GM12878 (cell line): ENCODE data around the gene NTRK1. TPM values are rescaled to one million over a fixed set of nuclear protein-coding genes. Genes with fewer than 3 reads are reported as not detected.

Source experiments
- ATAC-seq: fragments of 200-7000 bp; cut with Tn5 transposase; 3 replicates; pipeline ENCODE4 v1.9.1; 2020; ENCODE audit warnings: mild to moderate bottlenecking, moderate library complexity
- BruUV-seq: library from RNA; stranded (reverse); fragments of 400-500 nt; replicated peaks from 2 replicates; lab custom pipeline; 2021; lab: Mats Ljungman, UMichigan
- CTCF ChIA-PET: fragments of 300-600 bp; sonication (Branson Sonifier 250); formaldehyde crosslinking; extraction: SDS; loops from one replicate; lab custom pipeline; 2021; ENCODE audit warnings: inconsistent platforms; lab: Yijun Ruan, JAX
- POLR2A ChIA-PET: fragments of 350-600 bp; formaldehyde crosslinking; extraction: SDS; loops from one replicate; lab custom pipeline; 2021; ENCODE audit warnings: inconsistent platforms; lab: Charles Lee
- RAD21 ChIA-PET: fragments of 300-600 bp; sonication (Branson Sonifier 250); formaldehyde crosslinking; loops from one replicate; lab custom pipeline; 2023; ENCODE audit warnings: antibody characterized with exemption; ENCODE audit not compliant: unreplicated experiment; lab: Charles Lee
- SMC1A ChIA-PET: fragments of 300-600 bp; sonication (Branson Sonifier 250); formaldehyde crosslinking; loops from one replicate; lab custom pipeline; 2023; ENCODE audit not compliant: unreplicated experiment, uncharacterized antibody; lab: Charles Lee
- DNase-seq: peaks from one replicate; pipeline ENCODE4 v3.0.0-alpha.2; 2011; ENCODE audit warnings: low read depth, low spot score
- FAIRE-seq: peaks from 3 replicates; lab custom pipeline; 2011; peaks lifted over from hg19 to GRCh38; lab: Jason Lieb, UNC
- H2AFZ ChIP-seq: 2 replicates; pipeline ENCODE4 v1.6.0; 2011; ENCODE audit warnings: low read depth, low read length, control low read depth; ENCODE audit not compliant: control insufficient read depth
- H3K27ac ChIP-seq: 2 replicates; pipeline ENCODE4 v1.5.1; 2011; ENCODE audit warnings: control low read depth; ENCODE audit not compliant: control insufficient read depth, insufficient read depth
- H3K27me3 ChIP-seq, 2 experiments: replicated peaks in 1 of 2; 2 replicates each; pipeline versions ENCODE4 v1.6.0 to v1.6.1; 2011; ENCODE audit warnings: low read length in 1 of 2; ENCODE audit not compliant: control insufficient read depth in 2 of 2, insufficient read depth in 2 of 2
- H3K36me3 ChIP-seq, 2 experiments: 2 replicates each; pipeline ENCODE4 v1.5.1; 2011; ENCODE audit warnings: low read length in 1 of 2; ENCODE audit not compliant: control insufficient read depth in 2 of 2, insufficient read depth in 2 of 2
- H3K4me1 ChIP-seq: 2 replicates; pipeline ENCODE4 v1.6.1; 2011; ENCODE audit warnings: mild to moderate bottlenecking, low read length, moderate library complexity, mixed read lengths; ENCODE audit not compliant: control insufficient read depth, insufficient read depth
- H3K4me2 ChIP-seq: 2 replicates; pipeline ENCODE4 v1.6.0; 2011; ENCODE audit warnings: control low read depth; ENCODE audit not compliant: control insufficient read depth, insufficient read depth
- H3K4me3 ChIP-seq: fragments of 200-600 bp; sonication (generic); 2 replicates; pipeline ENCODE4 v1.5.1; 2016
- H3K79me2 ChIP-seq: 2 replicates; pipeline ENCODE4 v1.6.0; 2011; ENCODE audit warnings: low read length; ENCODE audit not compliant: control insufficient read depth, insufficient read depth
- H3K9ac ChIP-seq: 2 replicates; pipeline ENCODE4 v1.8.0; 2011; ENCODE audit warnings: low read length, control low read depth, mixed read lengths; ENCODE audit not compliant: control insufficient read depth, insufficient read depth
- H3K9me3 ChIP-seq: replicated peaks from 3 replicates; pipeline ENCODE4 v1.5.1; 2011; ENCODE audit warnings: mild to moderate bottlenecking, low read length; ENCODE audit not compliant: control insufficient read depth, insufficient read depth
- H4K20me1 ChIP-seq: 2 replicates; pipeline ENCODE4 v1.6.0; 2011; ENCODE audit not compliant: control insufficient read depth, insufficient read depth
- BHLHE40 ChIP-seq, 2 experiments: fragments of 450-650 bp in 1 of 2; IDR thresholded peaks; 2 replicates each; pipeline ENCODE4 v1.6.1; 2011 to 2017; ENCODE audit warnings: low read depth in 2 of 2, borderline replicate concordance in 1 of 2, improper control_type of control experiment in 1 of 2, low read length in 1 of 2, mild to moderate bottlenecking in 1 of 2
- CHD2 ChIP-seq: IDR thresholded peaks from 2 replicates; pipeline ENCODE4 v1.6.1; 2011; ENCODE audit warnings: low read depth, low read length, improper control_type of control experiment, borderline replicate concordance
- CUX1 ChIP-seq: IDR thresholded peaks from 2 replicates; pipeline ENCODE4 v1.6.1; 2012; ENCODE audit warnings: improper control_type of control experiment, low read depth, low read length; ENCODE audit not compliant: insufficient replicate concordance
- IKZF1 ChIP-seq: fragments of 450-650 bp; conservative IDR thresholded peaks from 2 replicates; pipeline ENCODE4 v1.6.1; 2017; ENCODE audit warnings: antibody characterized with exemption, mild to moderate bottlenecking
- KAT2A ChIP-seq: conservative IDR thresholded peaks from 2 replicates; pipeline ENCODE4 v1.6.1; 2011; ENCODE audit warnings: low read depth, low read length; ENCODE audit not compliant: control insufficient read depth
- PAX8 ChIP-seq: fragments of 450-650 bp; IDR thresholded peaks from 2 replicates; pipeline ENCODE4 v1.6.1; 2017; ENCODE audit warnings: mild to moderate bottlenecking, moderate library complexity
- RCOR1 ChIP-seq: conservative IDR thresholded peaks from 2 replicates; pipeline ENCODE4 v1.6.1; 2012; ENCODE audit warnings: low read depth, low read length, improper control_type of control experiment
- RELA ChIP-seq: fragments of 450-650 bp; IDR thresholded peaks from 2 replicates; pipeline ENCODE4 v1.8.0; 2014; ENCODE audit warnings: borderline replicate concordance; ENCODE audit not compliant: partially characterized antibody
- RELB ChIP-seq: fragments of 450-650 bp; IDR thresholded peaks from 2 replicates; pipeline ENCODE4 v1.6.1; 2017; ENCODE audit warnings: low read depth, mild to moderate bottlenecking, moderate library complexity
- TBL1XR1 ChIP-seq: IDR thresholded peaks from 2 replicates; pipeline ENCODE4 v1.6.1; 2012; ENCODE audit warnings: low read depth, low read length, improper control_type of control experiment
- WGBS: methylation state at CpG from one replicate; pipeline ENCODE4 v1.1.6; 2016; ENCODE audit warnings: low lambda C conversion rate; ENCODE audit not compliant: insufficient replicate concordance, insufficient coverage; ENCODE audit errors: missing lambda C conversion rate; 5-methylcytosine and 5-hydroxymethylcytosine counted together
- in situ Hi-C: fragments of 300-500 bp; cut with MboI; formaldehyde crosslinking; loops from 9 replicates; pipeline ENCODE4 v1.14.3; 2018; ENCODE audit warnings: mixed read lengths
- intact Hi-C: fragments of 100-400 bp; cut with micrococcal nuclease; formaldehyde crosslinking; loops from one replicate; pipeline ENCODE4 v1.14.2; 2022; ENCODE audit not compliant: unreplicated experiment
- polyA plus RNA-seq, 11 experiments: library from polyadenylated mRNA; depleted of rRNA in 4 of 11; unstranded in 6 of 11; stranded (reverse) in 5 of 11; fragments of >200 nt; fragmentation: Nextera tagmentation in 4 of 11; fragmentation: Illumina TruSeq in 1 of 11; extraction: Ambion mirVana in 4 of 11; extraction: Trizol in 1 of 11; gene quantifications; 1 replicate in 1 of 11; 2 replicates in 10 of 11; pipeline versions ENCODE4 v1.2.1 to v1.2.3, GENCODE V29; 2011 to 2016; ENCODE audit warnings: inconsistent platforms in 2 of 11, missing spikeins in 2 of 11, low read depth in 1 of 11
- total RNA-seq, 4 experiments: library from RNA; depleted of rRNA in 3 of 4; stranded (reverse); fragments of >200 nt in 3 of 4; fragmentation: Illumina TruSeq in 1 of 4; extraction: Trizol in 1 of 4; gene quantifications; 2 replicates each; pipeline versions ENCODE4 v1.2.1 to v1.2.3, GENCODE V29; 2013 to 2021

NTRK1 gene
- total and polyA plus RNA-seq, 10 of the 15 experiments (the other 5 are each of a cell fraction or from before 2014, with no cell fraction given), result 0.10 to 0.56 (median 0.40) TPM; not detected in 7

- no peak overlapping the region for H3K4me2 ChIP-seq
- no peaks in the 10 kb centered on the region for H4K20me1 ChIP-seq
- H3K27me3 ChIP-seq, result peaks cover 5 to 15% of the 10 kb centered on the region in 2 experiments
- ChIA-PET CTCF (no interaction called here), RAD21 (no interaction called here), POLR2A (no interaction called here), SMC1A (no interaction called here)
- no peak for FAIRE-seq
- H3K9ac ChIP-seq, result no peak overlapping the region
- 64% methylated on average over 6 of the region's 6 CpGs for WGBS
- TF ChIP-seq KAT2A, result no peak
- no peak for TF ChIP-seq IKZF1
- TF ChIP-seq CUX1, result no peak
- no peak for TF ChIP-seq BHLHE40 (IDR thresholded peaks at IDR 0.05; ENCODE audit: borderline replicate concordance in 1 of 2, low read depth in 2 of 2, low read length in 1 of 2)
- TF ChIP-seq PAX8, result no peak
- TF ChIP-seq RELA, result no peak
- no peak for TF ChIP-seq CHD2
- TF ChIP-seq TBL1XR1, result no peak
- no peak for TF ChIP-seq RCOR1
- TF ChIP-seq RELB, result no peak
- ATAC-seq, result no peak
- no peaks in the 10 kb centered on the region for H3K4me1 ChIP-seq
- H3K4me3 ChIP-seq, result no peak overlapping the region
- H3K27ac ChIP-seq, result no peak overlapping the region
- no peaks in the 10 kb centered on the region for H3K36me3 ChIP-seq
- intact Hi-C loops (no loop called here), in situ Hi-C loops (no loop called here)
- no peaks in the 10 kb centered on the region for H3K79me2 ChIP-seq
- DNase-seq, result no peak
- no TSS peak for BruUV-seq
- H3K9me3 ChIP-seq, result no peaks in the 10 kb centered on the region
- no peak overlapping the region for H2AFZ ChIP-seq
Measured at GRCh38 chr1:156895927-156896326, 35.3 kb downstream of the NTRK1 start.
